ENCODE measurements around the gene UBTD1.
A peak's percentile ranks its signal among the peaks of the same experiment; 100 is the strongest.

Gene UBTD1

GRCh38 chr10:97514344-97514743 lies 15.6 kb downstream of the UBTD1 start:
- H4K20me1 ChIP-seq: peaks cover 0 to 95% (median 7%) of the 10 kb centered on the region in 11 experiments; a peak in 9 of 22 replicates
- no peak for TF ChIP-seq Cebpa-rat (IDR thresholded peaks at IDR 0.05)
- no peaks in the 10 kb centered on the region for H3K9me3 ChIP-seq (replicated peaks in 1 of 11)

GRCh38 chr10:97515271-97515978 lies 16.7 kb downstream of the UBTD1 start:
- TF ChIP-seq Cebpa-rat (IDR thresholded peaks at IDR 0.05): no peak
- H3K36me3 ChIP-seq: no peaks in the 10 kb centered on the region
- peaks cover 0 to 97% (median 7%) of the 10 kb centered on the region in 11 experiments; a peak in 9 of 22 replicates for H4K20me1 ChIP-seq
- no peak overlapping the region for H3K27ac ChIP-seq
- H3K4me1 ChIP-seq: peaks cover 31 to 37% (median 35%) of the 10 kb centered on the region in 10 experiments
- no peak overlapping the region for H3K4me3 ChIP-seq
- no peak overlapping the region for H3K4me2 ChIP-seq
- H3K9ac ChIP-seq: no peak overlapping the region
- no peaks in the 10 kb centered on the region for H3K9me3 ChIP-seq (replicated peaks in 1 of 11)
- no peaks in the 10 kb centered on the region for H3K27me3 ChIP-seq

More at GRCh38 chr10:97514344-97514743, 15.6 kb downstream of the UBTD1 start:
- H3K4me1 ChIP-seq: peaks cover 21 to 33% (median 26%) of the 10 kb centered on the region in 10 experiments
- no peak overlapping the region for H3K9ac ChIP-seq
- H3K4me2 ChIP-seq: no peak overlapping the region
- no peak overlapping the region for H3K27ac ChIP-seq
- no peaks in the 10 kb centered on the region for H3K36me3 ChIP-seq
- no peak overlapping the region for H3K4me3 ChIP-seq
- H3K27me3 ChIP-seq: no peaks in the 10 kb centered on the region

GRCh38 chr10:97517096-97517750 lies 18.5 kb downstream of the UBTD1 start:
- peaks cover 33 to 41% (median 36%) of the 10 kb centered on the region in 10 experiments for H3K4me1 ChIP-seq
- no peaks in the 10 kb centered on the region for H3K9me3 ChIP-seq (replicated peaks in 1 of 11)
- no peak for TF ChIP-seq Cebpa-rat (IDR thresholded peaks at IDR 0.05)
- H3K4me2 ChIP-seq: peak overlapping the region; percentile 48 to 82 (median 61); a peak in 21 of 22 replicates
- peak overlapping the region in 1 of 11 experiments; percentile 2; a peak in 1 of 22 replicates for H3K9ac ChIP-seq
- no peak overlapping the region for H3K4me3 ChIP-seq
- no peak overlapping the region for H3K27ac ChIP-seq
- no peaks in the 10 kb centered on the region for H3K27me3 ChIP-seq
- H4K20me1 ChIP-seq: peaks cover 0 to 97% (median 10%) of the 10 kb centered on the region in 11 experiments; a peak in 10 of 22 replicates
- no peaks in the 10 kb centered on the region; a peak in 1 of 22 replicates for H3K36me3 ChIP-seq

- peak overlapping the region; percentile 48 to 82 (median 61) for H3K4me2 ChIP-seq
Observed at GRCh38 chr10:97517778-97518300, 19.1 kb downstream of the UBTD1 start.

GRCh38 chr10:97518301-97519043 lies 19.7 kb downstream of the UBTD1 start:
- H3K27ac ChIP-seq: peak overlapping the region in 1 of 11 experiments; percentile 10; a peak in 2 of 22 replicates
- H3K4me3 ChIP-seq: no peak overlapping the region
- H3K4me1 ChIP-seq: peaks cover 33 to 46% (median 39%) of the 10 kb centered on the region in 10 experiments
- H3K9ac ChIP-seq: peak overlapping the region in 1 of 11 experiments; percentile 39; a peak in 1 of 22 replicates
- H3K36me3 ChIP-seq: no peaks in the 10 kb centered on the region; a peak in 1 of 22 replicates
- H3K9me3 ChIP-seq (replicated peaks in 1 of 11): no peaks in the 10 kb centered on the region
- TF ChIP-seq Cebpa-rat (IDR thresholded peaks at IDR 0.05): no peak
- H3K4me2 ChIP-seq: peak overlapping the region; percentile 48 to 82 (median 61)
- H3K27me3 ChIP-seq: no peaks in the 10 kb centered on the region
- peaks cover 0 to 98% (median 10%) of the 10 kb centered on the region in 11 experiments; a peak in 10 of 22 replicates for H4K20me1 ChIP-seq

More at GRCh38 chr10:97517778-97518300, 19.1 kb downstream of the UBTD1 start:
- Histone ChIP-seq H3K9ac (peak overlapping the region in 3 of 11 experiments; percentile 2 to 39 (median 5); a peak in 2 of 22 replicates), H3K4me3 (no peak overlapping the region), H3K27ac (peak overlapping the region in 1 of 11 experiments; percentile 10; a peak in 2 of 22 replicates), H3K9me3 (replicated peaks in 1 of 11) (no peaks in the 10 kb centered on the region), H3K36me3 (no peaks in the 10 kb centered on the region; a peak in 1 of 22 replicates), H3K27me3 (no peaks in the 10 kb centered on the region), H3K4me1 (peaks cover 33 to 46% (median 39%) of the 10 kb centered on the region in 10 experiments), H4K20me1 (peaks cover 0 to 97% (median 10%) of the 10 kb centered on the region in 11 experiments; a peak in 10 of 22 replicates)
- TF ChIP-seq Cebpa-rat (IDR thresholded peaks at IDR 0.05): no peak

GRCh38 chr10:97519342-97519741 lies 20.6 kb downstream of the UBTD1 start:
- H3K9ac ChIP-seq: no peak overlapping the region
- H3K9me3 ChIP-seq (replicated peaks in 1 of 11): no peaks in the 10 kb centered on the region
- H3K4me3 ChIP-seq: no peak overlapping the region
- H3K36me3 ChIP-seq: no peaks in the 10 kb centered on the region; a peak in 1 of 22 replicates
- TF ChIP-seq Cebpa-rat (IDR thresholded peaks at IDR 0.05): no peak
- H3K27ac ChIP-seq: no peak overlapping the region
- no peaks in the 10 kb centered on the region for H3K27me3 ChIP-seq
- H3K4me2 ChIP-seq: peak overlapping the region; percentile 48 to 82 (median 61); a peak in 21 of 22 replicates
- peaks cover 0 to 98% (median 10%) of the 10 kb centered on the region in 11 experiments; a peak in 10 of 22 replicates for H4K20me1 ChIP-seq
- peaks cover 31 to 46% (median 39%) of the 10 kb centered on the region in 10 experiments for H3K4me1 ChIP-seq

- Histone ChIP-seq H3K27ac (no peak overlapping the region), H4K20me1 (peaks cover 0 to 99% (median 10%) of the 10 kb centered on the region in 11 experiments; a peak in 10 of 22 replicates)
Observed at GRCh38 chr10:97520520-97520919, 21.8 kb downstream of the UBTD1 start.

More at GRCh38 chr10:97520520-97520919, 21.8 kb downstream of the UBTD1 start:
- Histone ChIP-seq H3K36me3 (no peaks in the 10 kb centered on the region; a peak in 1 of 22 replicates), H3K4me1 (peaks cover 31 to 46% (median 39%) of the 10 kb centered on the region in 10 experiments), H3K27me3 (no peaks in the 10 kb centered on the region), H3K4me2 (0 out of 22 replicates have a peak overlapping the region, but pooled peaks of 1 of the 11 experiments have one; percentile 64), H3K4me3 (no peak overlapping the region), H3K9me3 (replicated peaks in 1 of 11) (no peaks in the 10 kb centered on the region), H3K9ac (no peak overlapping the region)
- TF ChIP-seq Cebpa-rat (IDR thresholded peaks at IDR 0.05): no peak
